COLO668 (cell line): ENCODE data around the gene TMC4.

Experiments
- DNase-seq: peaks from one replicate; lab custom pipeline; 2025; ENCODE audit not compliant: unreplicated experiment; lab: John Stamatoyannopoulos, UW

TMC4 gene

DNA sequence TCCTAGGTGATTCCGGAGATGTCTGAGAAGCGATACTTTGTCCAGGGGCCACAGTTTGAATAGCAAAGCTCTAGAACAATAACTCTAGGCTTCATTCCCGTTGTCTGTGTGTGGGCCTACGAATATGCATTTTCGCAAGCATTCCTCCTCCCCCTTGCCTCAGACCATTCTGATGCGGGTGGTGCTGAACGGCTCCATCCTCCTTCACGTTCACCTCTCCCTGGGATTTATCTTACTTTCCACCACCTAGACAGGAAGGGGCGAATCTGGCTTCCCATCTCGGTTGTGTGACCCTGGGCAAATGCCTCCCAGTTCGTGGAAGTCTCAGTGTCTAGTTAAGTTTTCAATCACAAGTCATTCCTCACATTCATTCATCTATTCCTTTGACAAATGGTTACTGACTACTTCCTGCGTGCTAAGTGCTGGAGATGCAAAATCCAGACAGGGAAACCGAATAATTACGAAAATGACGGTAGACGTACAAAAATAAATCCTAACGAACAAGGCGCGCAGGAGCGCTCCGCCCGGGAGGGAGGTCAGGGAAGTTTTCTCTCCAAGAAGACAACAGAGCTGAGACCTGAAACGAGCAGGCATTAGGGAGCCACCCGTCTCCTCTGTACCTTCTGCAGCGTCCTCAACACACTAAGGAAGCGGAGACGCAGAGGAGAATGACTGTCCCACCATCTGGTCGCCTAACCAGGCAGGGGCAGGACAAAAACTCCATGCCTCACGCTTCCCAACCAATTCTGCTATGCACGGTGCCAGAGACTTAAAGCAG, 36.7 kb downstream of the TMC4 start:
- peak; percentile 30 for DNase-seq

DNA sequence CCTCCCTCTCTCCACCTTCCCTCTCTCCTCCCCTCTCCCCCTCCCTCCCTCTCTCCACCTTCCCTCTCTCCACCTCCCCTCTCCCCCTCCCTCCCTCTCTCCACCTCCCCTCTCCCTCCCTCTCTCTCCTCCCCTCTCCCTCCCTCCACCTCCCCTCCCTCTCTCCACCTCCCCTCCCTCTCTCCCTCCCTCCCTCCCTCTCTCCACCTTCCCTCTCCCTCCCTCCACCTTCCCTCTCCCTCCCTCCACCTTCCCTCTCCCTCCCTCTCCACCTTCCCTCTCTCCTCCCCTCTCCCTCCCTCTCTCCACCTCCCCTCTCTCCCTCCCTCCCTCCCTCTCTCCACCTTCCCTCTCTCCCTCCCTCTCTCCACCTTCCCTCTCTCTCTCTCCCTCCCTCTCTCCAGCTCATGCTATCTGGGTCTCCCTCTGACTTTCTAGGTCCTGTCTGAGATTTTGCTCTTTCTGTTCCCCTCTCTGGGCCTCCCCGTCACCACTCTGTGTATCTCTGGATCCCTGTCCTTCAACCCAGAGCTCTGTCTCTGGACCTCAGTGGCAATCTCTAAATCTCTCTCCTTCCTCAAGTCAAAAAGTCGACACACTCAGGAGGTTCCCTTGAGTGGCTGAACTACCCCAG, 38.9 kb downstream of the TMC4 start:
- DNase-seq: no peak

DNA sequence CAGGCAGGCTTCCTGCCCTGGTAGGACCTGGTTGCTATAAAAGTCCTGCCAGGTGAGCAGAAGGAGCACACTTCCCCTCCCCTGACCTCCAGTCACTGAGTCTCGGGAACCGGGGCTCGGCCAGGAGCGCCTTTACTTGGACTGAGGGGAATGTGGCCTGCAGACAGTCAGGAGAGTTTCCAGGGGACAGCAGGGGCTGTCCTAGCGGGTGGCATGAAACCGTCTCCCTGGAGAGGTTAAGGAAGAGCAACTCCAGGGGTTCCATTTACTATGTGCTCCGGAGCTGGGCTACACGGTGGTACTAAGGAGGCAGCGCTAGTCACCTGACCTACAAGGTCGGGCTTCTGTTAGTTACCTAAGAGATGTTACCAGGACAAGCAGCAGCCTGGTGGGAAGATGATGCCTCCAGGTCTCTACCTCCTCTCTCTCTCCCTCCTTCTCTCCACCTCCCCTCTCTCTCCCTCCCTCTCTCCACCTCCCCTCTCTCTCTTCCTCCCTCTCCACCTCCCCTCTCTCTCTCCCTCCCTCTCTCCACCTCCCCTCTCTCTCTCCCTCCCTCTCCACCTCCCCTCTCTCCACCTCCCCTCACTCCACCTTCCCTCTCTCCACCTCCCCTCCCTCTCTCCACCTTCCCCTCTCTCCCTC, 39.5 kb downstream of the TMC4 start:
- DNase-seq: no peak

DNA sequence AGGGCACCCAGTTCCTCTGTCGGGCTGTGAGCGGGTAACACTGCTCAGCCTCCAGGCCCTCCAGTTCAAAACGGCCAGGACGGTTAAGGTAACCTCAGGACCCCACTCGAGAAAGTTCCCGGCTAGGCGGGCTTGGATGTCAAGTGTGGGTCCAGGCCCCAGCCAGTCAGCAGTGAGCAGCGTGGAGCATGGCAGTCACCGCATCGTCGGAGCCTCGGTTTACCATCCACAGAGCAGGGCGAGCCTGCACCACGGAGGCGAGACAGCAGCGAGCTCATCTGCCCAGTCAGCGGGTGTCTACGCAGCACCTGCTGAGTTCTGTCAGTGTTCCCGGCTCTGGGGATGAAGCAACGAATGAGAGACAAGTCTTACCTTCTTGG, 43.4 kb downstream of the TMC4 start:
- no peak for DNase-seq

DNA sequence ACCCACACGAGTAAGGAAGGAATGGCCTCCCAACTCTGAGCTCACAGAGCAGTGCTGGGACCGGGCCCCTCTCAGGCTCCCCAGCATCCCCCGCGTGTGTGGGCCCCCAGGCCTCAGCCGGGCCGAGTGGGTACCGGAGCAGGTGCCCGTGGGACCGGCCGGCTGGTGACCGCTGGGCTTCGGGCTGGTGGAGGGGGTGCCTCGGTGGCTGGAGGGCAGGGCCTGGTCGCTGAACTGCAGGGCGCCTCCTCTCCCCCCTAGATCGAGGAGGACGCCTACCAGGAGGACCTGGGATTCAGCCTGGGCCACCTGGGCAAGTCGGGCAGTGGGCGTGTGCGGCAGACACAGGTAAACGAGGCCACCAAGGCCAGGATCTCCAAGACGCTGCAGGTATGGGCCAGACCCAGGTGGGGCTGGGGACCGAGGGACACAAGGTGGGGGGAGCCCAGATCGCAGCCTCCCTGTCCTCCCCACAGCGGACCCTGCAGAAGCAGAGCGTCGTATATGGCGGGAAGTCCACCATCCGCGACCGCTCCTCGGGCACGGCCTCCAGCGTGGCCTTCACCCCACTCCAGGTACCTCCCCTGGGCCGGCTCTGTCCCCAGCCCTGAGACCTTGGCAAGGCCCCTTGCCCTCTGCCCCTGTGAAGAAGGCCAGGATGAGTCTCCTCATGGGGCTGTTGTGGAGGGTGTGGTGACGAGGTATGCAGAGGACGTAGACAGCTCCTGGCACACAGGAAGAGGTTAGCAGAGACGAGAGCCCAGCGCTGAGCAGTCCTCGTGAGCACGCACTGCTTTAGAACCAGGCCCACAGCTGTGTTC, 44.0 kb downstream of the TMC4 start:
- no peak for DNase-seq

DNA sequence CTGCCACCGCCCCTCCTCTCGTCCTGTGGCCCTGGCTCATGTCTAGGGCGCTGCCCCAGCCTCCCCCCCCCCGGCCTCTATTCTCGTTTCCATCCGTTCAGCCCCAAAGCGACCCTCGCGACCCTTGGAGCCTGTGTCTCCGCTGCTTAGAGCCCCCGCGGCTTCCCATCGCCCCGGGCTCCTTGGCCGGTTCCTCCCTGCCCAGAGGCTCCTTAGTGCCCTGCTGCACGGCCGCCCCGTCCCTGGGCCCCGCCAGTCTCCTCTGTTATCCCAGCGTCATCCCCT, 44.6 kb downstream of the TMC4 start:
- no peak for DNase-seq

DNA sequence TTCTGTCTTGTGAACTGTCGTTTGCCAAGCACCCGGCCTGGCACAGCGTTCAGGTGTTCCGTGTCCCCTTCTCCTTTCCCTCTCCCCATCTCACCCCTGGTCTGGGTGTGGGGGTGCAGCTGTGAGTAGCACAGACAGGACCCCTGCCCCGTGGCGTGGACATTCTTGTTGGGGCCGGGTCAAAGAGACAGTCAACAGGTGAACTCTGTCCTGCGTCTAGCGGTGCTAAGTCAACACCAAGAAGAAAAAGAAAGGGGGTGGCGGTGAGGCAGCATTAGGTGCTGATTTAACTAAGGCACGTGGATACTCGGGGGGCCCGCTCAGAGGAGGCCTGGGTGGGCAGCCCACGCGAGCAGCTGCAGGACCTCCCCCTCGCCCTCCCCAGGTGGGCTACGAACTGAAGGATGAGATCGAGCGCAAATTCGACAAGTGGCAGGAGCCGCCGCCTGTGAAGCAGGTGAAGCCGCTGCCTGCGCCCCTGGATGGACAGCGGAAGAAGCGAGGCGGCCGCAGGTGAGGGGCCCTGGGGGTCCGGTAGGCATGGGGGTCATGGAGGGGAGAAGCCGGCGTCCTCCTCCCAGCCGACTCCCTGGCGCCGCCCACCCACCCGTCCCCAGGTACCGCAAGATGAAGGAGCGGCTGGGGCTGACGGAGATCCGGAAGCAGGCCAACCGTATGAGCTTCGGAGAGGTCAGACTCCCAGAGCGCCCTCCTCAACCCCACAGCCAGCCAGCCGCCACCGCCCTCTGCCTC, 45.1 kb downstream of the TMC4 start:
- no peak for DNase-seq

DNA sequence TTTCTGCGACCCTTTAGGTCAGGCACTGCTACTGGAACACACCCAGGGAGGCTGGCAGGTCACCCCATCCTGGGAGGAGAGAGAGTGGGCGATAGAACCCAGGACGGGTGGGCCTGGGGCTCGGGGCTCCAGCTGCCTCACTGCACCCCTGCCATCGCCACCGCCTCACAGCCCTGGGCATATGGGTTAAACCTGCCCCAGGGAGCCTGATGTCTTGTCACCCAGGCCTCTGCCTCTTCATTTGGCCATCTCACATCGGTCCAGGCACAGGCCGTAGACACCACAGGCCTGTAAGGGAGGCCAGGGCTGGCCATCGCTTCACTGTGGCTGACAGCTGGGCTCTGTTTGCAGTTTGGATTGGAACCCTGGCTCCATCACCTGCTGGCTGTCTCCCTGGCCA, 47.2 kb downstream of the TMC4 start:
- DNase-seq: no peak

DNA sequence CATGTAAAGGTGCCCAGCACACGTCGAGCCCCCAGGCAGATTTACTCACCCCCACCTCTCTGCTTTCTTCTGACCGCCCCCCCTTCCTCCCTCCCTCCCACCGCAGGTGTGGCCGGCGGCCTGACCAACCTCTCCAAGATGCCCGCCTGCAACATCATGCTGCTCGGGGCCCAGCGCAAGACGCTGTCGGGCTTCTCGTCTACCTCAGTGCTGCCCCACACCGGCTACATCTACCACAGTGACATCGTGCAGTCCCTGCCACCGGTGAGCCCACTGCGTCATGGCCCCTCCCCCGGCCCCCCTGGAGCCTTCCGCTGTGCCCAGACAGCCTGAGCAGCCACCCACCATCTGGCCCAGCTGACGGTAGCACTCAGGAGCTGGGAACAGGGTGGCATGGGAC, 48.6 kb downstream of the TMC4 start:
- no peak for DNase-seq

DNA sequence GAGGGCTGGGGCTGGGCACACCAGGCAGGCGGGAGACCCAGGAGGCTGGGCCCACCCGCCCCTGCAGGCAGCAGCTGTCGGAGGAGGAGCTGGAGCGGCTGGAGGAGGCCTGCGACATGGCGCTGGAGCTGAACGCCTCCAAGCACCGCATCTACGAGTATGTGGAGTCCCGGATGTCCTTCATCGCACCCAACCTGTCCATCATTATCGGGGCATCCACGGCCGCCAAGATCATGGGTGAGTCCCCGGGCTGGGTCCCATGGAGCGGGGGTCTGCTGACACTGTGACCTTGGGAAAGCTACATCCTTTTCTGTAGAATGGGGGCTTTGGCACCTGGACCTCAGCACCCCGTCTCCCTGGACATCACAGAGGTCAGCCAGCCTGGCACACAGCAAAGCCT, 49.3 kb downstream of the TMC4 start:
- no peak for DNase-seq

DNA sequence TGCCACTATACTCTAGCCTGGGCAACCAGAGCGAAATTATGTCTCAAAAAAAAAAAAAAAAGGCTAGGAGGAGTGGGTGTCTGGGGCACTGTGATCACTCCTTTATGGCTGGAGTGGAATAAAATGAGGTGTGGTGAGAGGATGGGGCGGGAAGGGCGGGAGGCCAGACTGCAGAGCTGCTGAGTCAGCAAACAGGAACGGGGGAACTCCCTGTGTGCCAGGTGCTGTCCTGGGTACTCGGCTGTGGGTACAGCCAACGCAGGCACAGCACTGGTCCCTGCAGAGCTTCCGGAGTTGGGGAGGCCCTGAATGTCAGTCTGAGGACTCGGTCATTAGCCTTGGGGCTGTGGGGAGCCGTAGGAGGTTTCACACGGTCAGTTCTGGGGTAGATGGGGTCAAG, 51.7 kb downstream of the TMC4 start:
- no peak for DNase-seq

DNA sequence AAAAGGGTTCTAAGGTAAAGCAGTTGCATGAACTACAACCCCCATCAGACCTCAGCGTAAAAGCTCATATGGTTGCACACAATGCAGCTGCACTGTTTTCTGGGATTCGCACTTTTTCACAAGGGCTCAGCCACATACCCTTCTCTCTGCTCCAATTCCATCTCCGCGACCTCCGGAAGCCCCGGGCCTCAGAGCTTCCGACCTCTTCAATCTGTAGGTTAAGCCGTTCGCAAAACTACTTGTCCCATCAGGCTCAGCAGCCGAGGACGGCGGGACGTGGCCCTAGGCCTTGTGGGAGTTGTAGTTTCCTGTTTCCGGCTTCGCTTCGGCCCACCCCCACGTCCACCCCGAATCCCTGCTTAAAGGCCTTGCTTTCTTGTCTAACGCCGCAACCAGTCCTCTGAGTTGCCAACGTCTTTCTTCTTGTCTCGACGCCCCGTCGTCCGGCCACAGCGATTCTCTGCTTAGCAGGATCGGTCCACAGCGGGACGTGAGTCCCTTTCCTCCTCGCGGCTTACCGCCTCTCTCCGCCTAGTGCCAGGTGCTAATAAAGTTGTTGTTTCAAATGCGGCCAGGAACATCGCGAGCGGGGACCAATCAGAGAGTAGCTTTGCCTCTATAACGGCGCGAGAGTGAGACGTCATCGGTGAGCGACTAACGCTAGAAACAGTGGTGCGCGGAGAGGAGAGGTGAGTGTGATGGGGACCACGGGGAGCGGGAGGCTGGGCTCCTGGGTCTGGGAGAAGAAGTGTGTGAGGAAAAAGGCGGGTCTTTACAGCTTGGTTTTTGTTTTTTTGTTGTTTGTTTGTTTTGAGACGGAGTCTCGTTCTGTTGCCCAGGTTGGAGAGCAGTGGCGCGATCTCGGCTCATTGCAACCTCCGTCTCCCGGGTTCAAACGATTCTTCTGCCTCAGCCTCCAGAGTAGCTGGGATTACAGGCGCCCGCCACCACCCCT, 57.6 kb downstream of the TMC4 start, which contains the start of the genes PRPF31 and TFPT:
Gene PRPF31, plus strand, starts transcription at position 646 of the 955 bp plus-strand sequence. CDS start 2,525 bp downstream, outside the sequence.
Gene TFPT, minus strand, starts transcription at position 549 of the 955 bp plus-strand sequence. Its CDS starts 388 bp downstream, at position 161.
- peak; percentile 97 for DNase-seq

DNA sequence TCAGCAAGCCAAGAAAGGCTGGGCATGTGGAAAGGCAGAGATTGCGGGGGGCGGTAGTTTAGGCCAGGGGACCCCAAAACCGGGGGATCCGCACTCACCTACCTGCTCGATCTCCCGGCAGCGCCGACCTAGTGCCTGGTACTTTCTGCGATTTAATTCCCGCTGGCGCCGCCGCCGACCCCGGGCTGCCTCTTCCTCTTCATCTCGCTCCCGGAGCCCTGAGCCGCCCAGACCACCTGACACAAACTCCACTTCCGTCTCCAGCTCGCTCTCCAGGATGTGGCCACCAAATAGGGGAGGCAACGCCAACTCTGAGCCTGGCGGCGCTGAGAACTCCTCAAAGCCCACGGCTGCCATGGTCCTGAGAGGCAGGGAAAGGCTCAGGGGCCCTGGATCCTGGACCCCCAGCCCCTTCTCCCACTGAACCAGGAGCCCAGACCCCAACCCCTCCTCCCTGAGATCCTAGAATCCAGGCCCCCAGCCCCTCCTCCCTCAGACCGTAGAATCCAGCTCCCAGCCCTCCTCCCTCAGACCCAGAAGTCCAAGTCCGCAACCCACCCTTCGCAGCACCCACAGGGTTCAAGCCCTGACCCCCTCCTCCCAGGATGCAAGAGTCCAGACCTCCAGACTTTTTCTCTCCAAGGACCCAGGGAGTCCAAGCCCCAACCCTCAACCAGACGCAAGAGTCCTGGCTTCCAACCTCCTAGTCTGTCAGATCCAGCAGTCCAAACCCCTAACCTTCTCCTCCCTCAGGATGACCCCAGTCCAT, 58.4 kb downstream of the TMC4 start:
- peak; percentile 55 for DNase-seq
